ENCODE measurements around the gene SLC10A3. TPM values are rescaled to one million over a fixed set of nuclear protein-coding genes. Genes with fewer than 3 reads are reported as not detected.

Gene SLC10A3
- polyA plus RNA-seq, 1 of the 3 experiments (the other 2 are of a cell fraction): 29.7 TPM

DNA sequence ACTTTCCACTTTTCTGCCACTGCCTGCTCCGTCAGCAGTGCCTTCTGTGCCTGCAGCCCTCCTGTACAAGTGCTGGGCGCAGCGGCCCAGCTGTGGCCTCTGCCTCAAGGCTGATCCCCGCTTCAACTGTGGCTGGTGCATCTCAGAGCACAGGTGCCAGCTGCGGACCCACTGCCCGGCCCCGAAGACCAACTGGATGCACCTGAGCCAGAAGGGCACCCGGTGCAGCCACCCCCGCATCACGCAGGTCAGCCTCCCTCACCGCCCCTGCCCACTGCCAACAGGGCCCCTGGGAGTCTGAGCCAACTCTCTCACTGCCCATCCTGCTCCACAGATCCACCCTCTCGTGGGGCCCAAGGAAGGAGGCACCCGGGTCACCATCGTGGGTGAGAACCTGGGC is 24.8 kb downstream of the SLC10A3 start:
- ChIA-PET POLR2A (no interaction called here), CTCF (interaction anchor here (0.9 kb wide), 1 partner anchor 17 kb away, joined by 4 read pairs; no protein-coding TSS in a partner anchor)
- H3K27me3 ChIP-seq (ENCODE audit: insufficient read depth): no peaks in the 10 kb centered on the region
- no peak for DNase-seq
- no peak overlapping the region for H3K9ac ChIP-seq
- 34% methylated on average over 7 of the region's 14 CpGs for WGBS (ENCODE audit: low lambda C conversion rate)
- TF ChIP-seq FOSL2 (IDR thresholded peaks at IDR 0.05; ENCODE audit: borderline replicate concordance, low read depth) (no peak), MEF2A (IDR thresholded peaks at IDR 0.05; ENCODE audit: borderline replicate concordance, low read depth) (no peak), SIN3A (IDR thresholded peaks at IDR 0.05; ENCODE audit: borderline replicate concordance, low read depth, low read length) (no peak)
- TF ChIP-seq, protein P1, sequence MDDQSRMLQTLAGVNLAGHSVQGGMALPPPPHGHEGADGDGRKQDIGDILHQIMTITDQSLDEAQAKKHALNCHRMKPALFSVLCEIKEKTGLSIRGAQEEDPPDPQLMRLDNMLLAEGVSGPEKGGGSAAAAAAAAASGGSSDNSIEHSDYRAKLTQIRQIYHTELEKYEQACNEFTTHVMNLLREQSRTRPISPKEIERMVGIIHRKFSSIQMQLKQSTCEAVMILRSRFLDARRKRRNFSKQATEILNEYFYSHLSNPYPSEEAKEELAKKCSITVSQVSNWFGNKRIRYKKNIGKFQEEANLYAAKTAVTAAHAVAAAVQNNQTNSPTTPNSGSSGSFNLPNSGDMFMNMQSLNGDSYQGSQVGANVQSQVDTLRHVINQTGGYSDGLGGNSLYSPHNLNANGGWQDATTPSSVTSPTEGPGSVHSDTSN (IDR thresholded peaks at IDR 0.05): no peak
- TF ChIP-seq, protein P2, sequence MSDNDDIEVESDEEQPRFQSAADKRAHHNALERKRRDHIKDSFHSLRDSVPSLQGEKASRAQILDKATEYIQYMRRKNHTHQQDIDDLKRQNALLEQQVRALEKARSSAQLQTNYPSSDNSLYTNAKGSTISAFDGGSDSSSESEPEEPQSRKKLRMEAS (IDR thresholded peaks at IDR 0.05; ENCODE audit: low read depth): no peak
- no peak overlapping the region for H3K4me2 ChIP-seq
- no peaks in the 10 kb centered on the region; a peak in 1 of 4 replicates for H3K4me1 ChIP-seq (ENCODE audit: control insufficient read depth in 1 of 2, insufficient read depth in 2 of 2, low read depth in 1 of 2, low read length in 1 of 2)
- peaks cover 0 to 35% of the 10 kb centered on the region in 2 experiments for H3K36me3 ChIP-seq (replicated peaks in 1 of 2; ENCODE audit: control insufficient read depth in 1 of 2, insufficient read depth in 2 of 2, low read length in 1 of 2)
- no peaks in the 10 kb centered on the region for H3F3A ChIP-seq (replicated peaks; ENCODE audit: insufficient read depth)
- no peak overlapping the region for H3K27ac ChIP-seq (ENCODE audit: low read depth in 2 of 2, low read length in 1 of 2)
- no peaks in the 10 kb centered on the region for H3K9me3 ChIP-seq
- H3K79me2 ChIP-seq (ENCODE audit: insufficient read depth): peaks cover 11% of the 10 kb centered on the region; the same call in 1 of the 2 replicates
- H3K9me2 ChIP-seq: no peaks in the 10 kb centered on the region
- no peak overlapping the region for H2AFZ ChIP-seq (ENCODE audit: low read depth)
- H3K4me3 ChIP-seq (ENCODE audit: low read depth in 2 of 2, low read length in 1 of 2): no peak overlapping the region
- peaks cover 27% of the 10 kb centered on the region for H4K20me1 ChIP-seq (ENCODE audit: insufficient read depth)

DNA sequence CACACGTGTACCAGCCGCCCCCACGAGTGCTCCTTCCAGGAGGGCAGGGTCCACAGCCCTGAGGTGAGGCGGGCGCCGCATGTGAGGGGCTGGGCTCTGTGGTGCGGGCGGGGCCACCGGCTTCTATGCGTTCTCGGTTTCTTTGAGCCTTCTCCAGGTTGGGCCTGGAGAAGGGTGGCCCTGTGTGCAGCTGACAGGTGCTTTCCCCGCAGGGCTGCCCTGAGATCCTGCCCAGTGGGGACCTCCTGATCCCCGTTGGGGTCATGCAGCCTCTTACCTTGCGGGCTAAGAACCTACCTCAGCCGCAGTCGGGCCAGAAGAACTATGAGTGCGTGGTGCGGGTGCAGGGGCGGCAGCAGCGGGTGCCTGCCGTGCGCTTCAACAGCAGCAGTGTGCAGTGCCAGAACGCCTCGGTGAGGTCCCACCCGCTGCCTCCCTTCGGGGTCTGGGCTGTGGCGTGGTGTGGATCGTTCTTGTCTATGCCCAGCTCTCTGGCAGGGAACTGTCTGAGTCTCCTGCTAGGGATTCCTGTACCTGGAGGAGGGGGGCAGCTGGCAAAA is 25.5 kb downstream of the SLC10A3 start:
- Histone ChIP-seq H3K9me3 (no peaks in the 10 kb centered on the region), H3F3A (replicated peaks; ENCODE audit: insufficient read depth) (no peaks in the 10 kb centered on the region), H3K79me2 (ENCODE audit: insufficient read depth) (peaks cover 18% of the 10 kb centered on the region), H3K27me3 (ENCODE audit: insufficient read depth) (no peaks in the 10 kb centered on the region), H3K27ac (ENCODE audit: low read depth in 2 of 2, low read length in 1 of 2) (no peak overlapping the region), H3K9ac (no peak overlapping the region), H3K4me3 (ENCODE audit: low read depth in 2 of 2, low read length in 1 of 2) (no peak overlapping the region), H3K4me1 (ENCODE audit: control insufficient read depth in 1 of 2, insufficient read depth in 2 of 2, low read depth in 1 of 2, low read length in 1 of 2) (peaks cover 0 to 4% of the 10 kb centered on the region in 2 experiments; a peak in 1 of 4 replicates), H3K9me2 (no peaks in the 10 kb centered on the region), H3K4me2 (no peak overlapping the region), H4K20me1 (ENCODE audit: insufficient read depth) (peaks cover 30% of the 10 kb centered on the region), H3K36me3 (replicated peaks in 1 of 2; ENCODE audit: control insufficient read depth in 1 of 2, insufficient read depth in 2 of 2, low read length in 1 of 2) (peaks cover 0 to 33% of the 10 kb centered on the region in 2 experiments), H2AFZ (ENCODE audit: low read depth) (no peak overlapping the region)
- ChIA-PET CTCF (interaction anchor here (0.9 kb wide), 1 partner anchor 18 kb away, joined by 4 read pairs; no protein-coding TSS in a partner anchor), POLR2A (no interaction called here)
- no peak for DNase-seq
- TF ChIP-seq, protein P2 (IDR thresholded peaks at IDR 0.05; ENCODE audit: low read depth): no peak
- TF ChIP-seq MXI1 (IDR thresholded peaks at IDR 0.05; ENCODE audit: low read depth, low read length): no peak
- 46% methylated on average over 24 of the region's 28 CpGs for WGBS (ENCODE audit: low lambda C conversion rate)

DNA sequence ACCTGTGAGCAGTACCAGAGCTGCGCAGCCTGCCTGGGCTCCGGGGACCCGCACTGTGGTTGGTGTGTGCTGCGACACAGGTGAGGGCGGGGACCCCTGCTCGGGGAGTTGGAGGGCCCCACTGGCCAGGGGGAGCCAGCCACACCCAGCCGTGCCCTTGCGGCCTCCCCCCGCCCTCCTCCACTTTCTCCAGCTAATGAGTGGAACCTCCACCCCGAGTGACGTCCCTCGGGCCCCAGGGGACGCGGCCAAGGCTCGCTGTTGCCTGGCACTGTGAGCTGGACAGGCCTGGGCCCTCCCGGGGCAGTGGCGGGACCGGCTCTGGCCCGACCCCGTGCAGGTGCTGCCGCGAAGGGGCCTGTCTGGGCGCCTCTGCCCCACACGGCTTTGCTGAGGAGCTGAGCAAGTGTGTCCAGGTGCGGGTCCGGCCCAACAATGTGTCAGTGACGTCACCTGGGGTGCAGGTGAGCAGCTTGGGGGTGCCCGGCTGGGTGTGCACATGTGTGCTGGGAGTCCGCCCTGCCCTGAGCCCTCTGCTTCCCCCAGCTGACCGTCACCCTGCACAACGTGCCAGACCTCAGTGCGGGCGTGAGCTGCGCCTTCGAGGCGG is 26.7 kb downstream of the SLC10A3 start:
- ChIA-PET POLR2A (interaction anchor here (1.8 kb wide), 1 partner anchor 15 kb away, joined by 5 read pairs; the partner anchor contains the start of gene LAGE3), CTCF (interaction anchor here (1.9 kb wide), 1 partner anchor 13 kb away, joined by 4 read pairs; no protein-coding TSS in a partner anchor)
- H3K4me2 ChIP-seq: no peak overlapping the region
- no peak overlapping the region for H3K27ac ChIP-seq (ENCODE audit: low read depth in 2 of 2, low read length in 1 of 2)
- peaks cover 0 to 12% of the 10 kb centered on the region in 2 experiments; a peak in 1 of 4 replicates for H3K4me1 ChIP-seq (ENCODE audit: control insufficient read depth in 1 of 2, insufficient read depth in 2 of 2, low read depth in 1 of 2, low read length in 1 of 2)
- peaks cover 0 to 30% of the 10 kb centered on the region in 2 experiments for H3K36me3 ChIP-seq (replicated peaks in 1 of 2; ENCODE audit: control insufficient read depth in 1 of 2, insufficient read depth in 2 of 2, low read length in 1 of 2)
- WGBS (ENCODE audit: low lambda C conversion rate): 60% methylated on average over 4 of the region's 36 CpGs
- H3K9me3 ChIP-seq: no peaks in the 10 kb centered on the region
- peaks cover 36% of the 10 kb centered on the region for H4K20me1 ChIP-seq (ENCODE audit: insufficient read depth)
- peaks cover 30% of the 10 kb centered on the region for H3K79me2 ChIP-seq (ENCODE audit: insufficient read depth)
- no peak overlapping the region for H3K9ac ChIP-seq
- H3K4me3 ChIP-seq (ENCODE audit: low read depth in 2 of 2, low read length in 1 of 2): no peak overlapping the region
- H3K27me3 ChIP-seq (ENCODE audit: insufficient read depth): no peaks in the 10 kb centered on the region
- no peak overlapping the region for H2AFZ ChIP-seq (ENCODE audit: low read depth)
- H3F3A ChIP-seq (replicated peaks; ENCODE audit: insufficient read depth): no peaks in the 10 kb centered on the region
- H3K9me2 ChIP-seq: no peaks in the 10 kb centered on the region
- DNase-seq: no peak
- no peak for TF ChIP-seq YY1 (IDR thresholded peaks at IDR 0.05; ENCODE audit: low read depth)
- TF ChIP-seq, protein P3, sequence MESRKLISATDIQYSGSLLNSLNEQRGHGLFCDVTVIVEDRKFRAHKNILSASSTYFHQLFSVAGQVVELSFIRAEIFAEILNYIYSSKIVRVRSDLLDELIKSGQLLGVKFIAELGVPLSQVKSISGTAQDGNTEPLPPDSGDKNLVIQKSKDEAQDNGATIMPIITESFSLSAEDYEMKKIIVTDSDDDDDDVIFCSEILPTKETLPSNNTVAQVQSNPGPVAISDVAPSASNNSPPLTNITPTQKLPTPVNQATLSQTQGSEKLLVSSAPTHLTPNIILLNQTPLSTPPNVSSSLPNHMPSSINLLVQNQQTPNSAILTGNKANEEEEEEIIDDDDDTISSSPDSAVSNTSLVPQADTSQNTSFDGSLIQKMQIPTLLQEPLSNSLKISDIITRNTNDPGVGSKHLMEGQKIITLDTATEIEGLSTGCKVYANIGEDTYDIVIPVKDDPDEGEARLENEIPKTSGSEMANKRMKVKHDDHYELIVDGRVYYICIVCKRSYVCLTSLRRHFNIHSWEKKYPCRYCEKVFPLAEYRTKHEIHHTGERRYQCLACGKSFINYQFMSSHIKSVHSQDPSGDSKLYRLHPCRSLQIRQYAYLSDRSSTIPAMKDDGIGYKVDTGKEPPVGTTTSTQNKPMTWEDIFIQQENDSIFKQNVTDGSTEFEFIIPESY (IDR thresholded peaks at IDR 0.05; ENCODE audit: borderline replicate concordance, low read depth): no peak
- TF ChIP-seq RXRA (IDR thresholded peaks at IDR 0.05; ENCODE audit: borderline replicate concordance, low read depth): no peak
- no peak for TF ChIP-seq GABPA (IDR thresholded peaks at IDR 0.05; ENCODE audit: low read depth)
- TF ChIP-seq, protein P4, sequence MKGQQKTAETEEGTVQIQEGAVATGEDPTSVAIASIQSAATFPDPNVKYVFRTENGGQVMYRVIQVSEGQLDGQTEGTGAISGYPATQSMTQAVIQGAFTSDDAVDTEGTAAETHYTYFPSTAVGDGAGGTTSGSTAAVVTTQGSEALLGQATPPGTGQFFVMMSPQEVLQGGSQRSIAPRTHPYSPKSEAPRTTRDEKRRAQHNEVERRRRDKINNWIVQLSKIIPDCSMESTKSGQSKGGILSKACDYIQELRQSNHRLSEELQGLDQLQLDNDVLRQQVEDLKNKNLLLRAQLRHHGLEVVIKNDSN (IDR thresholded peaks at IDR 0.05; ENCODE audit: borderline replicate concordance, low read depth): no peak
- no peak for TF ChIP-seq TCF12 (IDR thresholded peaks at IDR 0.05)
- TF ChIP-seq JUND (IDR thresholded peaks at IDR 0.05): no peak
- no peak for TF ChIP-seq RCOR1 (IDR thresholded peaks at IDR 0.05; ENCODE audit: low read length)
